ENCODE results near the gene MUS81. TPM values are rescaled to one million over a fixed set of nuclear protein-coding genes. Genes with fewer than 3 reads are reported as not detected.
A peak's percentile ranks its signal among the peaks of the same experiment; 100 is the strongest.

MUS81 gene
- total and polyA plus RNA-seq, 2 of the 4 experiments (the other 2 are of a cell fraction) = 23.7 to 47.9 TPM

GRCh38 chr11:65884716-65885092 lies 24.5 kb downstream of the MUS81 start:
- no peak overlapping the region for H3K4me2 ChIP-seq (ENCODE audit: low read depth, low read length)
- peak overlapping the region; percentile 67 for H2AFZ ChIP-seq (replicated peaks; ENCODE audit: low read length, poor library complexity)
- peaks cover 5% of the 10 kb centered on the region; the same call in 1 of the 2 replicates for H3K9me1 ChIP-seq (ENCODE audit: insufficient read depth, low read length)
- intact Hi-C loops (cut with micrococcal nuclease) = loop anchor here (1.0 kb wide), 1 partner anchor 105 kb away; no protein-coding TSS in a partner anchor
- peaks cover 40% of the 10 kb centered on the region for H3K36me3 ChIP-seq (ENCODE audit: control insufficient read depth, insufficient read depth, low read length)
- dilution Hi-C loops (cut with HindIII; ENCODE audit: low sequenced_read_pairs, unreplicated experiment) = no loop called here
- H2AK5ac ChIP-seq (ENCODE audit: low read depth, low read length) = peak overlapping the region; percentile 73; the same call in 1 of the 2 replicates
- no peak overlapping the region for H4K91ac ChIP-seq (ENCODE audit: insufficient read depth, low read depth, low read length)
- H2BK15ac ChIP-seq (ENCODE audit: low read depth, low read length) = no peak overlapping the region
- peaks cover 21% of the 10 kb centered on the region for H4K20me1 ChIP-seq (ENCODE audit: insufficient read depth, low read length)
- no peak overlapping the region for H2BK120ac ChIP-seq (ENCODE audit: low read depth, low read length)
- peak; percentile 65 for DNase-seq
- H3K18ac ChIP-seq (ENCODE audit: low read depth, low read length) = no peak overlapping the region
- H3K4me1 ChIP-seq (ENCODE audit: control insufficient read depth, insufficient read depth, low read length) = peaks cover 4% of the 10 kb centered on the region
- no peak overlapping the region for H3K4me3 ChIP-seq (ENCODE audit: insufficient read depth, low read depth, low read length)
- CTCF ChIA-PET = interaction anchor here (0.6 to 1.5 kb wide), 14 partner anchors 11 to 652 kb away, joined by 3 to 14 read pairs (median 4); partner anchors contain the start of genes EFEMP2 and MUS81
- peak overlapping the region; percentile 95 for H2AK9ac ChIP-seq (replicated peaks; ENCODE audit: low read depth, low read length, poor library complexity)
- no peak overlapping the region for H4K5ac ChIP-seq (ENCODE audit: low read depth, low read length)
- in situ Hi-C loops (cut with MboI; ENCODE audit: low sequenced_read_pairs) = loop anchor here (5.0 kb wide), 1 partner anchor 103 kb away; no protein-coding TSS in a partner anchor
- H3K23ac ChIP-seq (ENCODE audit: low read depth, low read length) = no peak overlapping the region
- no peak overlapping the region for H3K9ac ChIP-seq (ENCODE audit: low read depth, low read length)
- peak; percentile 28 for ATAC-seq (ENCODE audit: low read depth)
- peak; percentile 100 for TF ChIP-seq CTCF (conservative IDR thresholded peaks at IDR 0.05; ENCODE audit: low read depth, low read length)
- TF ChIP-seq RCOR1 (IDR thresholded peaks at IDR 0.05; ENCODE audit: insufficient replicate concordance, low read length) = peak; percentile 39
- no peak for TF ChIP-seq MAFK (IDR thresholded peaks at IDR 0.05; ENCODE audit: low read depth, low read length)
- no peak for TF ChIP-seq CEBPB (IDR thresholded peaks at IDR 0.05; ENCODE audit: low read depth, low read length)
- TF ChIP-seq ELK1 (IDR thresholded peaks at IDR 0.05; ENCODE audit: borderline replicate concordance, low read depth, low read length) = no peak
- TF ChIP-seq MAZ (IDR thresholded peaks at IDR 0.05; ENCODE audit: borderline replicate concordance, low read depth, low read length) = peak; percentile 78; the same call in 1 of the 2 replicates
- TF ChIP-seq CHD1 (IDR thresholded peaks at IDR 0.05; ENCODE audit: low read depth, low read length) = no peak
- TF ChIP-seq RFX5 (IDR thresholded peaks at IDR 0.05; ENCODE audit: low read depth, low read length) = no peak
- no peak for TF ChIP-seq MXI1 (IDR thresholded peaks at IDR 0.05; ENCODE audit: borderline replicate concordance, low read depth, low read length)
- TF ChIP-seq USF2 (IDR thresholded peaks at IDR 0.05; ENCODE audit: low read depth, low read length) = no peak
- TF ChIP-seq BHLHE40 (IDR thresholded peaks at IDR 0.05; ENCODE audit: low read depth, low read length) = no peak
- TF ChIP-seq RAD21 (IDR thresholded peaks at IDR 0.05; ENCODE audit: low read length) = peak; percentile 86
- TF ChIP-seq NFE2L2 (IDR thresholded peaks at IDR 0.05; ENCODE audit: low read depth, low read length) = no peak
- no peak; the same call in 1 of the 2 replicates for TF ChIP-seq POLR2A (IDR thresholded peaks at IDR 0.05; ENCODE audit: low read depth, low read length)
- no peak for TF ChIP-seq FOS (IDR thresholded peaks at IDR 0.05; ENCODE audit: low read depth, low read length)
- peak; percentile 95 for TF ChIP-seq SMC3 (IDR thresholded peaks at IDR 0.05; ENCODE audit: low read depth, low read length)
- no peak overlapping the region; the same call in 1 of the 2 replicates for H3K27ac ChIP-seq (ENCODE audit: insufficient read depth, low read length)
- no peak overlapping the region for H3K14ac ChIP-seq (replicated peaks; ENCODE audit: low read depth, low read length)
- H3K9me3 ChIP-seq (ENCODE audit: control insufficient read depth, insufficient read depth, low read length) = no peaks in the 10 kb centered on the region
- H2BK20ac ChIP-seq (ENCODE audit: low read depth, low read length) = no peak overlapping the region
- peak overlapping the region; percentile 53; the same call in 1 of the 2 replicates for H3K4ac ChIP-seq (ENCODE audit: low read depth, low read length)
- 0% methylated on average over 3 of the region's 9 CpGs; no CpG with 5 or more reads in 1 of the 2 experiments for WGBS, 2 experiments (ENCODE audit: extremely low coverage in 2 of 2, insufficient read length in 1 of 2)
- H3K56ac ChIP-seq (ENCODE audit: extremely low read depth, insufficient read depth, low read length) = no peak overlapping the region
- no peak overlapping the region for H4K8ac ChIP-seq (ENCODE audit: low read depth in 2 of 2, low read length in 2 of 2)
- H2BK5ac ChIP-seq (ENCODE audit: low read depth, low read length, poor library complexity, severe bottlenecking) = no peak overlapping the region
- BruUV-seq (replicated peaks) = no TSS peak
- POLR2A ChIA-PET (ENCODE audit: unreplicated experiment) = interaction anchor here (0.6 kb wide), 1 partner anchor 16 kb away, joined by 3 read pairs; the partner anchor contains the start of gene FOSL1
- H3K79me1 ChIP-seq (ENCODE audit: low read depth in 1 of 2, low read length in 2 of 2) = peaks cover 9 to 53% of the 10 kb centered on the region in 2 experiments
- no peaks in the 10 kb centered on the region for H3K27me3 ChIP-seq (ENCODE audit: control insufficient read depth, insufficient read depth, low read length)

Data from IMR-90 (cell line).